GM12801 (cell line): ENCODE data around the gene APLP2.

Experiments
- TF ChIP-seq, protein P1 (sequence below): IDR thresholded peaks from one replicate; pipeline ENCODE4 v1.5.1; 2011; ENCODE audit warnings: control low read depth; ENCODE audit not compliant: insufficient read length; ENCODE audit errors: extremely low read depth

Gene APLP2

DNA sequence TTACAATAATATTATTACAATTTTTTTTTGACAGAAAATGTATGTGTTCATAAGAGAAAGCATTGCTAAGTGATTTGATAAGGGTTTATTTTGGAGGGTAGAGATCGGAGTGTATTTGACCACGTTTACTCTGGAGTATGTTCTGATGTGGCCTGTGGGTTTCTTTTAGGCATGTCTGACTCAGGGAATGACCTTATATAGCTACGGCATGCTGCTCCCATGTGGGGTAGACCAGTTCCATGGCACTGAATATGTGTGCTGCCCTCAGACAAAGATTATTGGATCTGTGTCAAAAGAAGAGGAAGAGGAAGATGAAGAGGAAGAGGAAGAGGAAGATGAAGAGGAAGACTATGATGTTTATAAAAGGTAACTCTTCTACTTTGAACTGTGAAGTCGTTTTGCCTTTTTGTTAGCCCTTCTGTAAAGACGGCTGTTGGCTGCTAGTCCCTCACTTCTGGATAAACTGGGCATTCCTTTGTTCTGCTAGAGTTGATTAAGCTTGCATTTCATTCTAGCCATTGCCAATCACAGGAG lies 51.8 kb downstream of the APLP2 start:
- TF ChIP-seq, protein P1, sequence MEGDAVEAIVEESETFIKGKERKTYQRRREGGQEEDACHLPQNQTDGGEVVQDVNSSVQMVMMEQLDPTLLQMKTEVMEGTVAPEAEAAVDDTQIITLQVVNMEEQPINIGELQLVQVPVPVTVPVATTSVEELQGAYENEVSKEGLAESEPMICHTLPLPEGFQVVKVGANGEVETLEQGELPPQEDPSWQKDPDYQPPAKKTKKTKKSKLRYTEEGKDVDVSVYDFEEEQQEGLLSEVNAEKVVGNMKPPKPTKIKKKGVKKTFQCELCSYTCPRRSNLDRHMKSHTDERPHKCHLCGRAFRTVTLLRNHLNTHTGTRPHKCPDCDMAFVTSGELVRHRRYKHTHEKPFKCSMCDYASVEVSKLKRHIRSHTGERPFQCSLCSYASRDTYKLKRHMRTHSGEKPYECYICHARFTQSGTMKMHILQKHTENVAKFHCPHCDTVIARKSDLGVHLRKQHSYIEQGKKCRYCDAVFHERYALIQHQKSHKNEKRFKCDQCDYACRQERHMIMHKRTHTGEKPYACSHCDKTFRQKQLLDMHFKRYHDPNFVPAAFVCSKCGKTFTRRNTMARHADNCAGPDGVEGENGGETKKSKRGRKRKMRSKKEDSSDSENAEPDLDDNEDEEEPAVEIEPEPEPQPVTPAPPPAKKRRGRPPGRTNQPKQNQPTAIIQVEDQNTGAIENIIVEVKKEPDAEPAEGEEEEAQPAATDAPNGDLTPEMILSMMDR, result no peak

DNA sequence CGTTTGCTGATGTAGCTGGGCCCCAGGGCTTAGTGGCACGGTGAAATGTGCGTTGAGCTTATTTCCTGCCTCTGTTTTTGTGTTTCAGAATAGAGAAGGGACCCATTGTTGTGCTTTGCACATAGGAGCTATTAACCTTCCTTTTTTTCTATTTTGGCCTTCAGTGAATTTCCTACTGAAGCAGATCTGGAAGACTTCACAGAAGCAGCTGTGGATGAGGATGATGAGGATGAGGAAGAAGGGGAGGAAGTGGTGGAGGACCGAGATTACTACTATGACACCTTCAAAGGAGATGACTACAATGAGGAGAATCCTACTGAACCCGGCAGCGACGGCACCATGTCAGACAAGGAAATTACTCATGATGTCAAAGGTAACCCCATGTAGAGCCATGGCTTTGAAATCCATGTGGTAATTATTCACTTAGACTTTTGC lies 52.5 kb downstream of the APLP2 start:
- TF ChIP-seq, protein P1, result no peak

- TF ChIP-seq, protein P1, result no peak
Observed at GRCh38 chr11:130123414-130124040, 53.8 kb downstream of the APLP2 start.

DNA sequence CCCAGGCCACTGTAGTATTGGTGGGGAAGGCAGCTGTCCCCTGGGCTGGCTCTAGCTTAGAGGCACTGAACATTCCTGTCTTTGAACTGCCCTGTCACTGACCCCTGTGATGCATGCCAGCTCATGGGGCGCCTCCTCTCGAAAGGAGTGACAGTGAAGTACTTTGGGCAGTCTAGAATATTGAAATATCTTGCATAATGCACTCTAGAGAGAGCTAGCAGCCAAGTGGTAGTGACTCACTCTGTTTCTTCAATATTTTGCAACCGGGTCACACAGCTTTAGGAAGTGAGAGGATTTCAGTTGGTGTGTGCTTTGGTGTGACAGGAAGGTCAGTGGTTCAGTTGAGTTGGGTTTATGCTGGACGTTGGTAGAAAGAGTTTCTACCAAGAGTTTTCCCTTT lies 54.4 kb downstream of the APLP2 start:
- TF ChIP-seq, protein P1, result no peak

GRCh38 chr11:130125638-130126037 lies 55.9 kb downstream of the APLP2 start:
- TF ChIP-seq, protein P1, result no peak

- TF ChIP-seq, protein P1, result no peak
Observed at GRCh38 chr11:130126516-130126915, 56.8 kb downstream of the APLP2 start.

DNA sequence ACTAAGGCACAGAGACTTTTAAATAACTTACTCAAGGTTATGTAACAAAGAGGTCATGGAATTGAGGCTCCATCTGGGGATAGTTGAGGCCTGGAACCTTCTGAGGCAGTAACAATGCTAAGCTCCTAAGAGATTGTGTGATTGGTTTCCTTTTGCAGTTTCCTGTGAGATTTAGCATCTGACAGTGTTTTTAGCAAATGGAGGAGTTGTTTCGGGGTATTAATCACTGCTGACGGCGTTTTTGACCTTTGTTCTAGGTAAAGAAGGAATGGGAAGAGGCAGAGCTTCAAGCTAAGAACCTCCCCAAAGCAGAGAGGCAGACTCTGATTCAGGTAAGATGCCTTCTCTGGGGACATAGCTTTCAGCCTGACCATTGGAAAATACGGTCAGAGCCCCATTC lies 57.8 kb downstream of the APLP2 start:
- TF ChIP-seq, protein P1, result no peak
